ENCODE measurements around the gene NCAPH2. TPM values are rescaled to one million over a fixed set of nuclear protein-coding genes. Genes with fewer than 3 reads are reported as not detected.

NCAPH2 gene
- total and polyA plus RNA-seq, 2 of the 13 experiments (the other 11 are each of a cell fraction or from before 2014, with no cell fraction given), result 28.1 to 64.4 TPM

DNA sequence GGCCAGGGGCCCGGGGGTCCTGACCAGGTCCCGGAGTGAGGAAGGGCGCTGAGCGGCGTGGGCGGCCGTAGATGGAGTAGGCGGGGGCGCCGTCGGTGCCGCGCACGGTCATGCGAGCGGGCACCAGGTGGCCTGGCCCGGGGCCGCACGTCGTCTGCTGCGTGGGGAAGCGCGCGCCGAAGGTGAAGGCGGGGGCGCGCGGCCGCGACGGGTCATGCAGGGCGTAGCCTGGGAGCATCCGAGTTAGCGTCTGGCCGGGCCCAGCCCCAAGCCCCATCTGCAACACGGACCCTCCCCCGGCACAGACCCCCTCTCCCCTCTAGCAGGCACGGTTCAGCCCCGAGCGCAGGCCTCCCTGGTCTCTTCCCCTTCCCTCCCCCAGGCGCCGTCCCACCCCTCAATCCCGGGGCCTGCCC lies 23.5 kb downstream of the NCAPH2 start (continued):
- TF ChIP-seq, protein P1, sequence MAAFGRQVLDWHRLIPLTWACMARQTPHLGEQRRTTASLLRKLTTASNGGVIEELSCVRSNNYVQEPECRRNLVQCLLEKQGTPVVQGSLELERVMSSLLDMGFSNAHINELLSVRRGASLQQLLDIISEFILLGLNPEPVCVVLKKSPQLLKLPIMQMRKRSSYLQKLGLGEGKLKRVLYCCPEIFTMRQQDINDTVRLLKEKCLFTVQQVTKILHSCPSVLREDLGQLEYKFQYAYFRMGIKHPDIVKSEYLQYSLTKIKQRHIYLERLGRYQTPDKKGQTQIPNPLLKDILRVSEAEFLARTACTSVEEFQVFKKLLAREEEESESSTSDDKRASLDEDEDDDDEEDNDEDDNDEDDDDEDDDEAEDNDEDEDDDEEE (CRISPR knock-in tag; IDR thresholded peaks at IDR 0.05), result no peak; the same call in 1 of the 2 replicates
- no peak for TF ChIP-seq FOXA3 (CRISPR knock-in tag; IDR thresholded peaks at IDR 0.05)
- TF ChIP-seq, protein P2, sequence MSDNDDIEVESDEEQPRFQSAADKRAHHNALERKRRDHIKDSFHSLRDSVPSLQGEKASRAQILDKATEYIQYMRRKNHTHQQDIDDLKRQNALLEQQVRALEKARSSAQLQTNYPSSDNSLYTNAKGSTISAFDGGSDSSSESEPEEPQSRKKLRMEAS (IDR thresholded peaks at IDR 0.05), result peak; percentile 51; the same call in 1 of the 2 replicates
- no peak for TF ChIP-seq JDP2 (CRISPR knock-in tag; IDR thresholded peaks at IDR 0.05; ENCODE audit: borderline replicate concordance)
- TF ChIP-seq MEF2D (CRISPR knock-in tag; IDR thresholded peaks at IDR 0.05), result no peak
- TF ChIP-seq ZNF776 (CRISPR knock-in tag; IDR thresholded peaks at IDR 0.05), result 0 out of 2 replicates have a peak, but pooled peaks have one; percentile 41
- TF ChIP-seq NFE2L2 (IDR thresholded peaks at IDR 0.05; ENCODE audit: low read length), result no peak
- TF ChIP-seq ZNF672 (CRISPR knock-in tag; IDR thresholded peaks at IDR 0.05), result no peak
- TF ChIP-seq, protein P3, sequence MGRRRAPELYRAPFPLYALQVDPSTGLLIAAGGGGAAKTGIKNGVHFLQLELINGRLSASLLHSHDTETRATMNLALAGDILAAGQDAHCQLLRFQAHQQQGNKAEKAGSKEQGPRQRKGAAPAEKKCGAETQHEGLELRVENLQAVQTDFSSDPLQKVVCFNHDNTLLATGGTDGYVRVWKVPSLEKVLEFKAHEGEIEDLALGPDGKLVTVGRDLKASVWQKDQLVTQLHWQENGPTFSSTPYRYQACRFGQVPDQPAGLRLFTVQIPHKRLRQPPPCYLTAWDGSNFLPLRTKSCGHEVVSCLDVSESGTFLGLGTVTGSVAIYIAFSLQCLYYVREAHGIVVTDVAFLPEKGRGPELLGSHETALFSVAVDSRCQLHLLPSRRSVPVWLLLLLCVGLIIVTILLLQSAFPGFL (CRISPR knock-in tag; IDR thresholded peaks at IDR 0.05), result no peak
- TF ChIP-seq, protein P4, sequence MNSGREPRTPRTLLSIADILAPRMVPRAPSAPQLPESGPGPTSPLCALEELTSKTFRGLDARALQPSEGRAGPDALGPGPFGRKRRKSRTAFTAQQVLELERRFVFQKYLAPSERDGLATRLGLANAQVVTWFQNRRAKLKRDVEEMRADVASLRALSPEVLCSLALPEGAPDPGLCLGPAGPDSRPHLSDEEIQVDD (CRISPR knock-in tag; IDR thresholded peaks at IDR 0.05; ENCODE audit: borderline replicate concordance), result no peak
- TF ChIP-seq, protein P5, sequence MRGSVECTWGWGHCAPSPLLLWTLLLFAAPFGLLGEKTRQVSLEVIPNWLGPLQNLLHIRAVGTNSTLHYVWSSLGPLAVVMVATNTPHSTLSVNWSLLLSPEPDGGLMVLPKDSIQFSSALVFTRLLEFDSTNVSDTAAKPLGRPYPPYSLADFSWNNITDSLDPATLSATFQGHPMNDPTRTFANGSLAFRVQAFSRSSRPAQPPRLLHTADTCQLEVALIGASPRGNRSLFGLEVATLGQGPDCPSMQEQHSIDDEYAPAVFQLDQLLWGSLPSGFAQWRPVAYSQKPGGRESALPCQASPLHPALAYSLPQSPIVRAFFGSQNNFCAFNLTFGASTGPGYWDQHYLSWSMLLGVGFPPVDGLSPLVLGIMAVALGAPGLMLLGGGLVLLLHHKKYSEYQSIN (CRISPR knock-in tag; IDR thresholded peaks at IDR 0.05; ENCODE audit: borderline replicate concordance), result no peak
- 0 out of 2 replicates have a peak, but pooled peaks have one; percentile 24 for TF ChIP-seq DNMT1 (CRISPR knock-in tag; IDR thresholded peaks at IDR 0.05)
- TF ChIP-seq, protein P6, sequence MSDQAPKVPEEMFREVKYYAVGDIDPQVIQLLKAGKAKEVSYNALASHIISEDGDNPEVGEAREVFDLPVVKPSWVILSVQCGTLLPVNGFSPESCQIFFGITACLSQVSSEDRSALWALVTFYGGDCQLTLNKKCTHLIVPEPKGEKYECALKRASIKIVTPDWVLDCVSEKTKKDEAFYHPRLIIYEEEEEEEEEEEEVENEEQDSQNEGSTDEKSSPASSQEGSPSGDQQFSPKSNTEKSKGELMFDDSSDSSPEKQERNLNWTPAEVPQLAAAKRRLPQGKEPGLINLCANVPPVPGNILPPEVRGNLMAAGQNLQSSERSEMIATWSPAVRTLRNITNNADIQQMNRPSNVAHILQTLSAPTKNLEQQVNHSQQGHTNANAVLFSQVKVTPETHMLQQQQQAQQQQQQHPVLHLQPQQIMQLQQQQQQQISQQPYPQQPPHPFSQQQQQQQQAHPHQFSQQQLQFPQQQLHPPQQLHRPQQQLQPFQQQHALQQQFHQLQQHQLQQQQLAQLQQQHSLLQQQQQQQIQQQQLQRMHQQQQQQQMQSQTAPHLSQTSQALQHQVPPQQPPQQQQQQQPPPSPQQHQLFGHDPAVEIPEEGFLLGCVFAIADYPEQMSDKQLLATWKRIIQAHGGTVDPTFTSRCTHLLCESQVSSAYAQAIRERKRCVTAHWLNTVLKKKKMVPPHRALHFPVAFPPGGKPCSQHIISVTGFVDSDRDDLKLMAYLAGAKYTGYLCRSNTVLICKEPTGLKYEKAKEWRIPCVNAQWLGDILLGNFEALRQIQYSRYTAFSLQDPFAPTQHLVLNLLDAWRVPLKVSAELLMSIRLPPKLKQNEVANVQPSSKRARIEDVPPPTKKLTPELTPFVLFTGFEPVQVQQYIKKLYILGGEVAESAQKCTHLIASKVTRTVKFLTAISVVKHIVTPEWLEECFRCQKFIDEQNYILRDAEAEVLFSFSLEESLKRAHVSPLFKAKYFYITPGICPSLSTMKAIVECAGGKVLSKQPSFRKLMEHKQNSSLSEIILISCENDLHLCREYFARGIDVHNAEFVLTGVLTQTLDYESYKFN (CRISPR knock-in tag; conservative IDR thresholded peaks at IDR 0.05), result no peak
- TF ChIP-seq RARA (CRISPR knock-in tag; IDR thresholded peaks at IDR 0.05), result no peak; the same call in 1 of the 2 replicates
- TF ChIP-seq, protein P7, sequence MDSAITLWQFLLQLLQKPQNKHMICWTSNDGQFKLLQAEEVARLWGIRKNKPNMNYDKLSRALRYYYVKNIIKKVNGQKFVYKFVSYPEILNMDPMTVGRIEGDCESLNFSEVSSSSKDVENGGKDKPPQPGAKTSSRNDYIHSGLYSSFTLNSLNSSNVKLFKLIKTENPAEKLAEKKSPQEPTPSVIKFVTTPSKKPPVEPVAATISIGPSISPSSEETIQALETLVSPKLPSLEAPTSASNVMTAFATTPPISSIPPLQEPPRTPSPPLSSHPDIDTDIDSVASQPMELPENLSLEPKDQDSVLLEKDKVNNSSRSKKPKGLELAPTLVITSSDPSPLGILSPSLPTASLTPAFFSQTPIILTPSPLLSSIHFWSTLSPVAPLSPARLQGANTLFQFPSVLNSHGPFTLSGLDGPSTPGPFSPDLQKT (CRISPR knock-in tag; IDR thresholded peaks at IDR 0.05; ENCODE audit: borderline replicate concordance), result no peak
- no peak for TF ChIP-seq EP300 (IDR thresholded peaks at IDR 0.05; ENCODE audit: low read depth in 2 of 2, low read length in 2 of 2)
- TF ChIP-seq EP300 (CRISPR knock-in tag; IDR thresholded peaks at IDR 0.05; ENCODE audit: borderline replicate concordance), result no peak
- TF ChIP-seq ZNF589 (CRISPR knock-in tag; conservative IDR thresholded peaks at IDR 0.05), result no peak
- no peak for TF ChIP-seq SALL2 (CRISPR knock-in tag; IDR thresholded peaks at IDR 0.05)
- TF ChIP-seq, protein P8, sequence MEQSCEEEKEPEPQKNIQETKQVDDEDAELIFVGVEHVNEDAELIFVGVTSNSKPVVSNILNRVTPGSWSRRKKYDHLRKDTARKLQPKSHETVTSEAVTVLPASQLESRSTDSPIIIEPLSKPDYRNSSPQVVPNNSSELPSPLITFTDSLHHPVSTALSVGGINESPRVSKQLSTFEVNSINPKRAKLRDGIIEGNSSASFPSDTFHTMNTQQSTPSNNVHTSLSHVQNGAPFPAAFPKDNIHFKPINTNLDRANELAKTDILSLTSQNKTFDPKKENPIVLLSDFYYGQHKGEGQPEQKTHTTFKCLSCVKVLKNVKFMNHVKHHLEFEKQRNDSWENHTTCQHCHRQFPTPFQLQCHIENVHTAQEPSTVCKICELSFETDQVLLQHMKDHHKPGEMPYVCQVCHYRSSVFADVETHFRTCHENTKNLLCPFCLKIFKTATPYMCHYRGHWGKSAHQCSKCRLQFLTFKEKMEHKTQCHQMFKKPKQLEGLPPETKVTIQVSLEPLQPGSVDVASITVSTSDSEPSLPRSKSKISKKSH (CRISPR knock-in tag; IDR thresholded peaks at IDR 0.05; ENCODE audit: borderline replicate concordance), result no peak

All from HepG2 (cell line).